RWPE2 (cell line): ENCODE results near the gene ZNF350.
A peak's percentile ranks its signal among the peaks of the same experiment; 100 is the strongest.

ENCODE experiments used
- ATAC-seq: fragments of 200-7000 bp; cut with Tn5 transposase; 3 replicates; pipeline ENCODE4 v1.9.1; 2021; ENCODE audit warnings: low read depth
- DNase-seq: peaks from one replicate; pipeline ENCODE4 v3.0.0-alpha.2; 2020; ENCODE audit warnings: low spot score
- H3K27ac ChIP-seq: fragments of 450-650 bp; 2 replicates; pipeline ENCODE4 v1.5.1; 2017; ENCODE audit warnings: mild to moderate bottlenecking; ENCODE audit not compliant: poor library complexity, severe bottlenecking
- H3K27me3 ChIP-seq: fragments of 250-450 bp; sonication (Bioruptor Pico); 2 replicates; pipeline ENCODE4 v1.5.1; 2021; ENCODE audit warnings: mild to moderate bottlenecking, moderate library complexity; ENCODE audit not compliant: insufficient read depth, poor library complexity, severe bottlenecking
- H3K36me3 ChIP-seq: fragments of 250-450 bp; sonication (Bioruptor Pico); 2 replicates; pipeline ENCODE4 v1.5.1; 2020; ENCODE audit warnings: low read depth, mild to moderate bottlenecking, moderate library complexity
- H3K4me1 ChIP-seq: fragments of 250-450 bp; sonication (Bioruptor Pico); 2 replicates; pipeline ENCODE4 v1.5.1; 2021; ENCODE audit warnings: mild to moderate bottlenecking, moderate library complexity; ENCODE audit not compliant: insufficient read depth, poor library complexity, severe bottlenecking
- H3K4me3 ChIP-seq: fragments of 250-450 bp; sonication (Bioruptor Pico); 2 replicates; pipeline ENCODE4 v1.5.1; 2021; ENCODE audit warnings: mild to moderate bottlenecking, moderate library complexity; ENCODE audit not compliant: severe bottlenecking
- H3K9me3 ChIP-seq: fragments of 250-450 bp; sonication (Bioruptor Pico); 2 replicates; pipeline ENCODE4 v1.5.1; 2021; ENCODE audit warnings: mild to moderate bottlenecking, moderate library complexity; ENCODE audit not compliant: severe bottlenecking
- TF ChIP-seq, protein P1 (sequence below): fragments of 450-650 bp; IDR thresholded peaks from one replicate; pipeline ENCODE4 v1.5.1; 2017; ENCODE audit warnings: mild to moderate bottlenecking, moderate library complexity; ENCODE audit not compliant: poor library complexity, severe bottlenecking

ZNF350 gene

DNA sequence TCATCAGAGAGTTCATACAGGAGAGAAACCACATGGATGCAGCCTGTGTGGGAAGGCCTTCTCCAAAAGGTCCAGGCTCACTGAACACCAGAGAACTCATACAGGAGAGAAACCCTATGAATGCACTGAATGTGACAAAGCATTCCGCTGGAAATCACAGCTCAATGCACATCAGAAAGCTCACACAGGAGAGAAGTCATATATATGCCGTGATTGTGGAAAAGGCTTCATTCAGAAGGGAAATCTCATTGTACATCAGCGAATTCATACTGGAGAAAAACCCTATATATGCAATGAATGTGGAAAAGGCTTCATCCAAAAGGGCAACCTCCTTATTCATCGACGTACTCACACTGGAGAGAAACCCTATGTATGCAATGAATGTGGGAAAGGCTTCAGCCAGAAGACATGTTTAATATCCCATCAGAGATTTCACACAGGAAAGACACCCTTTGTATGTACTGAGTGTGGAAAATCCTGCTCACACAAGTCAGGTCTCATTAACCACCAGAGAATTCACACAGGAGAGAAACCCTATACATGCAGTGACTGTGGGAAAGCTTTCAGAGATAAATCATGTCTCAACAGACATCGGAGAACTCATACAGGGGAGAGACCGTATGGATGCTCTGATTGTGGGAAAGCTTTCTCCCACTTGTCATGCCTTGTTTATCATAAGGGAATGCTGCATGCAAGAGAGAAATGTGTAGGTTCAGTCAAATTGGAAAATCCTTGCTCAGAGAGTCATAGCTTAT lies 41.7 kb downstream of the ZNF350 start:
- Histone ChIP-seq H3K4me1 (no peaks in the 10 kb centered on the region), H3K27me3 (no peaks in the 10 kb centered on the region), H3K36me3 (peaks cover 52% of the 10 kb centered on the region), H3K4me3 (no peak overlapping the region), H3K27ac (no peak overlapping the region), H3K9me3 (peaks cover 36% of the 10 kb centered on the region)
- DNase-seq (no peak), ATAC-seq (no peak)
- TF ChIP-seq, protein P1, sequence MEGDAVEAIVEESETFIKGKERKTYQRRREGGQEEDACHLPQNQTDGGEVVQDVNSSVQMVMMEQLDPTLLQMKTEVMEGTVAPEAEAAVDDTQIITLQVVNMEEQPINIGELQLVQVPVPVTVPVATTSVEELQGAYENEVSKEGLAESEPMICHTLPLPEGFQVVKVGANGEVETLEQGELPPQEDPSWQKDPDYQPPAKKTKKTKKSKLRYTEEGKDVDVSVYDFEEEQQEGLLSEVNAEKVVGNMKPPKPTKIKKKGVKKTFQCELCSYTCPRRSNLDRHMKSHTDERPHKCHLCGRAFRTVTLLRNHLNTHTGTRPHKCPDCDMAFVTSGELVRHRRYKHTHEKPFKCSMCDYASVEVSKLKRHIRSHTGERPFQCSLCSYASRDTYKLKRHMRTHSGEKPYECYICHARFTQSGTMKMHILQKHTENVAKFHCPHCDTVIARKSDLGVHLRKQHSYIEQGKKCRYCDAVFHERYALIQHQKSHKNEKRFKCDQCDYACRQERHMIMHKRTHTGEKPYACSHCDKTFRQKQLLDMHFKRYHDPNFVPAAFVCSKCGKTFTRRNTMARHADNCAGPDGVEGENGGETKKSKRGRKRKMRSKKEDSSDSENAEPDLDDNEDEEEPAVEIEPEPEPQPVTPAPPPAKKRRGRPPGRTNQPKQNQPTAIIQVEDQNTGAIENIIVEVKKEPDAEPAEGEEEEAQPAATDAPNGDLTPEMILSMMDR: no peak

DNA sequence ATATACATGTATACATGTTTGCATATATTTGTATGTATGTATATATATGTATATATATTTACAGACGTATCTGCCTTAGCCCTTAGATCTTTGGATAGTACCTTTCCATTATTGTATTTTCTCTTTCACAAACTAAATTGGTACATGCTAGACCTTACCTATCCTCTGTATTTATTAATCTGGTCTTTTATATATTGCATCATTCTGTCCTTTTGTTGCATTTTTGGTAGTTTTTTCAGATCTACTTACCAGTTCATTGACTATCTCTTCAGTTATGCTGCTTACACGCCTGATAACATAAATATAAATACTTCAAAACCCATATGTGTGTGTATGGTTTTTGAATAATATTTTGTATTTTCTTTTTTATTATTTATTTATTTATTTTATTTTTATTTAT lies 47.7 kb downstream of the ZNF350 start:
- H3K4me3 ChIP-seq: no peak overlapping the region
- no peak overlapping the region for H3K27ac ChIP-seq
- ATAC-seq (no peak), DNase-seq (no peak)
- H3K36me3 ChIP-seq: peaks cover 84% of the 10 kb centered on the region
- H3K27me3 ChIP-seq: no peaks in the 10 kb centered on the region
- TF ChIP-seq, protein P1: no peak
- H3K9me3 ChIP-seq: peaks cover 13% of the 10 kb centered on the region
- H3K4me1 ChIP-seq: no peaks in the 10 kb centered on the region

DNA sequence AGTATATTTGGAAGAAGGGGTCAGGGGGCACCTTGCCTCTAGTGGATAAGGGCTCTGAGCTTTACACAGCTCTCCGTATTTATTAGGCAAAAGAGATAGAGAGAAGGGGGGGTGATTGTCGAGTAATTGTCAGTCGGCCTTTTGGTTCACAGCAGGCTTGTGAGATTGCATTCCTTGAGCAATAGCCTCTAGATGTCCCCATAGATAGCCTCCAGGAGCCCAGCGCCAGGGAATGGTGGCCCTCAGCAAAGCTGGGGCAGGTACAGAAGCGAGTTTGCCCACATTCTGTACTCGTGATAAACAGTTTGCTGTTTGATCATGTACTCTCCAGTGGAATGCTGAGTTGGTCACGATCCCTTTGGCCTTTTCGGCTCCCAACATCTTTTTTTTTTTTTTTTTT lies 54.7 kb downstream of the ZNF350 start:
- no peak overlapping the region for H3K27ac ChIP-seq
- DNase-seq (no peak), ATAC-seq (no peak)
- H3K36me3 ChIP-seq: peaks cover 52% of the 10 kb centered on the region
- TF ChIP-seq, protein P1: no peak
- H3K9me3 ChIP-seq: no peaks in the 10 kb centered on the region
- H3K4me3 ChIP-seq: no peak overlapping the region
- H3K4me1 ChIP-seq: no peaks in the 10 kb centered on the region
- no peaks in the 10 kb centered on the region for H3K27me3 ChIP-seq

DNA sequence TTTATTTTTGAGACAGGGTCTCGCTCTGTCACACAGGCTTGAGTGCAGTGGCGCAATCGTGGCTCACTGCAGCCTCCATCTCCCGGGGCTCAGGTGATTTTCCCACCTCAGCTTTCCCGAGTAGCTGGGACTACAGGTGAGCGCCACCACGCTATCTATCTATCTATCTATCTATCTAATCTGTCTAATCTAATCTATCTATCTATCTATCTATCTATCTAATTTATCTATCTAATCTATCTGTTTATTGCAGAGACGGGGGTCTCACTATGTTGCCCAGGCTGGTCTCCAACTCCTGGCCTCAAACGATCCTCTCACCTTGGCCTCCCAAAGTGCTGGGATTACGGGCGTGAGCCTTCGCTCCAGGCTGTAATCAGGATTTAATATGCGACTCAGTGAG lies 58.8 kb downstream of the ZNF350 start:
- Histone ChIP-seq H3K27me3 (no peaks in the 10 kb centered on the region), H3K27ac (no peak overlapping the region), H3K4me1 (no peaks in the 10 kb centered on the region), H3K4me3 (peak overlapping the region; percentile 62), H3K9me3 (peaks cover 4% of the 10 kb centered on the region), H3K36me3 (peaks cover 24% of the 10 kb centered on the region)
- DNase-seq: no peak
- ATAC-seq: no peak
- TF ChIP-seq, protein P1: no peak
